Nephron progenitor cell (in vitro differentiated cells): Measurements from ENCODE around the gene GOLGA6D.
"Not testable (repeated sequence)": the region's sequence is repeated elsewhere in the genome, so short reads cannot be mapped to it uniquely, and the experiment has no call there.

Experiments
- DNase-seq: peaks from one replicate; pipeline ENCODE4 v3.0.0; 2021
- H3K27ac Mint-ChIP-seq: 2 replicates; pipeline ENCODE4 v1.8.0; 2021; ENCODE audit warnings: mild to moderate bottlenecking, moderate library complexity, mixed read lengths
- H3K27me3 Mint-ChIP-seq: 2 replicates; pipeline ENCODE4 v1.8.0; 2021; ENCODE audit warnings: mild to moderate bottlenecking, low read depth, mixed read lengths; ENCODE audit not compliant: poor library complexity
- H3K36me3 Mint-ChIP-seq: 2 replicates; pipeline ENCODE4 v1.8.0; 2021; ENCODE audit warnings: low read depth, mixed read lengths
- H3K4me1 Mint-ChIP-seq: 2 replicates; pipeline ENCODE4 v1.8.0; 2021; ENCODE audit warnings: mixed read lengths
- H3K4me3 Mint-ChIP-seq: 2 replicates; pipeline ENCODE4 v1.8.0; 2021; ENCODE audit warnings: mild to moderate bottlenecking, moderate library complexity, mixed read lengths
- H3K9me3 Mint-ChIP-seq: 2 replicates; pipeline ENCODE4 v1.8.0; 2021; ENCODE audit warnings: mild to moderate bottlenecking, moderate library complexity, mixed read lengths
- CTCF ChIP-seq: fragments of 200-600 bp; sonication (generic); IDR thresholded peaks from 2 replicates; pipeline ENCODE4 v1.5.0; 2021; ENCODE audit warnings: antibody characterized with exemption

Gene GOLGA6D

GRCh38 chr15:75335313-75335704, 52.7 kb downstream of the GOLGA6D start:
- no peak for TF ChIP-seq CTCF
- H3K27ac Mint-ChIP-seq = no peak overlapping the region
- peaks cover 11% of the 10 kb centered on the region for H3K27me3 Mint-ChIP-seq
- H3K9me3 Mint-ChIP-seq = no peaks in the 10 kb centered on the region
- H3K4me3 Mint-ChIP-seq = peak overlapping the region; percentile 99
- DNase-seq = no peak
- peaks cover 21% of the 10 kb centered on the region for H3K4me1 Mint-ChIP-seq
- no peaks in the 10 kb centered on the region for H3K36me3 Mint-ChIP-seq

DNA sequence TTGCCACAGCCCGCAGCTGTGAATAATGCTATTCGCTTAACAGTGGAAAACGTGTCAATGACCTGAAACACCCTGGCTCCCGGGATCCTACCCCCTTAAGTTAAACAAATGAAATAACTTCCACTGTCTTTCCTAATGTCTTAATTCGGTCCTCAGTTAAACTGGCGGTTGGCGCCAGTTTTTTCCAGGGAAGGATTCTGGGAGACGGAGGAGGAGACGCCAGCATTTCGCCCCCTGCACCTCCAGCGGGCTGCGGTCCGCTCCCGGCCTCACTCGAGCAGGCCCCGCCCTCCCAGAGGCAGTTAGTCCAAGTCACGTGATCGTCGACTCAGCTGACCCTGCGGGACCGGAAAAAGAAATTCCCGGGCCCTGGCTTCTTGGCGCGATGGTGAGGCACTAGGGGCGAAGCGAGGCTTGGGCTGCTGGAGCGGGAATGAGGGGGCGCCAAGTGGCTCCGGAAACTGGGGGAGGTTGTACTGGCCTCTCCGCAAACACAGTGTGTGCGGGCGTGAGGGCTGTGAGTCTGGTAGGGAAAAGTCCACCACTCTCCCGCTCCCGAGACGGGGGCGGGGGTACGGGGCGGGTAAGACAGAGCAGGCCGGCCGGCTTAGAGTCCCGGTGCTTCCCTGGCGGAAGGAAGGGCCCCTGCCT, 53.2 kb downstream of the GOLGA6D start, which contains the start of gene COMMD4:
Gene COMMD4 (plus strand): TSS at position 359 of the 651 bp plus-strand sequence. CDS start 27 bp downstream, at position 386.
- Mint-ChIP-seq H3K36me3 (no peaks in the 10 kb centered on the region), H3K4me3 (peak within 1 kb of the TSS; percentile 99), H3K27me3 (peaks cover 10% of the 10 kb centered on the region), H3K9me3 (no peaks in the 10 kb centered on the region), H3K4me1 (peaks cover 21% of the 10 kb centered on the region), H3K27ac (peak within 1 kb of the TSS; percentile 97)
- DNase-seq = peak; percentile 95
- no peak for TF ChIP-seq CTCF

DNA sequence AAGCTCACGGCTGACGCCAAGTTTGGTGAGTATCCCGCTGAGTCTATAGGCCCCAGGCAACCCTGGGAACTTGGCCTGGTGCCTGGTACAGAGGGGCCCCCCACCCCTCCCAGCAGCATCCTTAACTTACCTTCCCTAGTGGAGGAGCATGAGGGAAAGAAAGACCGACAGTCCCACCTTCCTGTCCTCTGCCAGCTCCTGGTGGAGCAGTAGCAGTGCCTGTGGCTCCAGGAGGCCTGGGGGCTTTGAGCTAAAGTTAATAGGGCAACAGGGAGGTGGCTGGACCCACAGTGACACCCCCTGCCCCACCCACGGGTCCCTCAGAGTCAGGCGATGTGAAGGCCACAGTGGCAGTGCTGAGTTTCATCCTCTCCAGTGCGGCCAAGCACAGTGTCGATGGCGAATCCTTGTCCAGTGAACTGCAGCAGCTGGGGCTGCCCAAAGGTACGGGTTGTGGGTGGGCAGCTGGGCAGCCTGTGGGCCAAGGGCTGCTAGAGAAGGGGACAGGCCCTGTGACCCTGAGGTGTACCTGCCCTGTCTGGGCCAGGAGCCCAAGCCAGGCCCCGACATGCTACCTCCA, 56.1 kb downstream of the GOLGA6D start:
- Mint-ChIP-seq H3K4me1 (peaks cover 21% of the 10 kb centered on the region), H3K36me3 (peaks cover 3% of the 10 kb centered on the region), H3K27ac (no peak overlapping the region), H3K4me3 (no peak overlapping the region), H3K9me3 (no peaks in the 10 kb centered on the region), H3K27me3 (peaks cover 10% of the 10 kb centered on the region)
- no peak for TF ChIP-seq CTCF
- DNase-seq = no peak

- Mint-ChIP-seq H3K27me3 (peaks cover 8% of the 10 kb centered on the region), H3K9me3 (no peaks in the 10 kb centered on the region), H3K36me3 (peaks cover 3% of the 10 kb centered on the region), H3K27ac (no peak overlapping the region), H3K4me3 (no peak overlapping the region), H3K4me1 (peaks cover 21% of the 10 kb centered on the region)
- DNase-seq = no peak
- TF ChIP-seq CTCF = no peak
Measured at GRCh38 chr15:75339531-75340240, 57.1 kb downstream of the GOLGA6D start.

- Mint-ChIP-seq H3K27ac (no peak overlapping the region), H3K27me3 (peaks cover 19% of the 10 kb centered on the region), H3K4me1 (peaks cover 5% of the 10 kb centered on the region), H3K9me3 (no peaks in the 10 kb centered on the region), H3K4me3 (no peak overlapping the region), H3K36me3 (peaks cover 3% of the 10 kb centered on the region)
- no peak for DNase-seq
- no peak for TF ChIP-seq CTCF
Measured at GRCh38 chr15:75342221-75342620, 59.6 kb downstream of the GOLGA6D start.

DNA sequence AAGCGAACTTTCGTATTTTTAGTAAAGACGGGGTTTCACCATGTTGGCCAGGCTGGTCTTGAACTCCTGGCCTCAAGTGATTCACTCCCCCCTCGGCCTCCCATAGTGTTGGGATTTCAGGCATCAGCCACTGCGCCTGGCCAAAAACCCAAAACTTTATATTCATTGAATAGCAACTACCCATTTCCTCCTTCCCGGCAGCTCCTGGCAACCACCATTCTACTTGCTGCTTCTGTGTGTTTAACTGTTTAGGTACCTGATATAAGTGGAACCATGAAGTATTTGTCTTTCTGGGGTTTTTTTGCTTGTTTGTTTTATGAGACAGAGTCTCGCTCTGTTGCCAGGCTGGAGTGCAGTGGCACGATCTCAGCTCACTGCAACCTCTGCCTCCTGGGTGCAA, 61.3 kb downstream of the GOLGA6D start:
- not testable (repeated sequence) for H3K36me3 Mint-ChIP-seq, H3K27ac Mint-ChIP-seq, H3K9me3 Mint-ChIP-seq, H3K4me3 Mint-ChIP-seq, DNase-seq
- peaks cover 26% of the 10 kb centered on the region for H3K27me3 Mint-ChIP-seq
- peaks cover 10% of the 10 kb centered on the region for H3K4me1 Mint-ChIP-seq
